ENCODE data around the gene SLX9. TPM values are rescaled to one million over a fixed set of nuclear protein-coding genes. Genes with fewer than 3 reads are reported as not detected.

Gene SLX9
- total and polyA plus RNA-seq, 2 donors (not counting 3 experiments of a cell fraction or from before 2014, with no cell fraction given): 27.0 to 50.6 TPM

DNA sequence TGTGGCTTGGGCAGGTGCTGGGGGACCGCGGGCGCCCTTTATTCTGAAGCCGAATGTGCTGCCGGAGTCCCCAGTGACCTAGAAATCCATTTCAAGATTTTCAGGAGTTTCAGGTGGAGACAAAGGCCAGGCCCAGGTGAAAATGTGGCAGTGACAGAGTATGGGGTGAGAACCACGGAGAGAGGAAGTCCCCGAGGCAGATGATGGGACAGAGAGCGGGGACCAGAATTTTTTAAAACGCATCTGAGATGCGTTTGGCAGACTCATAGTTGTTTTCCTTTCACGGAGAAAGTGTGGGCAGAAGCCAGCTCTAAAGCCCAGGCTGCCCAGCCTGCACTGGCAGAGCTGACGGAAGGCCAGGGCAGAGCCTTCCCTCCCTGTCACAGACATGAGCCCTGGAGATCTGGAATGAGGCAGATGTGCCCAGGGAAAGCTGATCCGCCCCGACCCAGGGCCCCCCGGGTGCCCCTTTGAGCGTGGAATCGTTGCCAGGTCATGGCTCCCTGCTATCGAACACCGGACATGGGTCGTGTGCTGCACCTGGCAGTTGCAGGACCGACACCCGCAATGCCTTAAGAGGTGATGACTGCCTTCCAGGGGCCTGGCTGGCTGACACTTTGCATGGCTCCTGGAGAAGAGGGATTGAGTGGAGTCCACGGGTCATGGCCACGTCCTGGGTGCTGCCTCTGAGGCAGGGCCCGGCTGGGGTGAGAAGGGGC, 6.5 kb upstream of the SLX9 start:
- TF ChIP-seq, protein P1, sequence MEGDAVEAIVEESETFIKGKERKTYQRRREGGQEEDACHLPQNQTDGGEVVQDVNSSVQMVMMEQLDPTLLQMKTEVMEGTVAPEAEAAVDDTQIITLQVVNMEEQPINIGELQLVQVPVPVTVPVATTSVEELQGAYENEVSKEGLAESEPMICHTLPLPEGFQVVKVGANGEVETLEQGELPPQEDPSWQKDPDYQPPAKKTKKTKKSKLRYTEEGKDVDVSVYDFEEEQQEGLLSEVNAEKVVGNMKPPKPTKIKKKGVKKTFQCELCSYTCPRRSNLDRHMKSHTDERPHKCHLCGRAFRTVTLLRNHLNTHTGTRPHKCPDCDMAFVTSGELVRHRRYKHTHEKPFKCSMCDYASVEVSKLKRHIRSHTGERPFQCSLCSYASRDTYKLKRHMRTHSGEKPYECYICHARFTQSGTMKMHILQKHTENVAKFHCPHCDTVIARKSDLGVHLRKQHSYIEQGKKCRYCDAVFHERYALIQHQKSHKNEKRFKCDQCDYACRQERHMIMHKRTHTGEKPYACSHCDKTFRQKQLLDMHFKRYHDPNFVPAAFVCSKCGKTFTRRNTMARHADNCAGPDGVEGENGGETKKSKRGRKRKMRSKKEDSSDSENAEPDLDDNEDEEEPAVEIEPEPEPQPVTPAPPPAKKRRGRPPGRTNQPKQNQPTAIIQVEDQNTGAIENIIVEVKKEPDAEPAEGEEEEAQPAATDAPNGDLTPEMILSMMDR (IDR thresholded peaks at IDR 0.05; ENCODE audit: extremely low read depth in 1 of 2, insufficient read depth in 1 of 2, low read depth in 1 of 2, low read length in 2 of 2): no peak
- no peak for TF ChIP-seq JUN (IDR thresholded peaks at IDR 0.05; ENCODE audit: borderline replicate concordance, insufficient read depth, insufficient read length, low read depth)
- Histone ChIP-seq H3K27me3 (ENCODE audit: control insufficient read depth in 2 of 2, insufficient read depth in 2 of 2, low read length in 2 of 2) (peaks cover 7 to 13% of the 10 kb centered on the region in 2 experiments), H3K36me3 (ENCODE audit: control insufficient read depth in 2 of 2, extremely low read depth in 1 of 2, insufficient read depth in 2 of 2, low read length in 2 of 2) (no peaks in the 10 kb centered on the region), H3K4me1 (ENCODE audit: control insufficient read depth, extremely low read depth, insufficient read depth, low read length) (peaks cover 9% of the 10 kb centered on the region), H4K20me1 (replicated peaks; ENCODE audit: control insufficient read depth, extremely low read depth, insufficient read depth, low read length) (no peaks in the 10 kb centered on the region), H3K9ac (replicated peaks; ENCODE audit: extremely low read depth, insufficient read depth, low read length) (no peak overlapping the region), H3K9me3 (replicated peaks; ENCODE audit: control insufficient read depth, insufficient read depth, low read length) (no peaks in the 10 kb centered on the region), H2AFZ (ENCODE audit: low read depth, low read length) (no peak overlapping the region), H3K27ac (ENCODE audit: insufficient read depth, low read depth, low read length) (no peak overlapping the region), H3K9me1 (replicated peaks; ENCODE audit: control insufficient read depth, extremely low read depth, insufficient read depth, low read length) (no peaks in the 10 kb centered on the region), H3K4me2 (ENCODE audit: insufficient read depth, low read length) (no peak overlapping the region), H3K79me2 (ENCODE audit: control insufficient read depth, insufficient read depth, low read length) (no peaks in the 10 kb centered on the region), H3K4me3 (replicated peaks in 1 of 3; ENCODE audit: insufficient read depth in 1 of 3, low read depth in 1 of 3, low read length in 3 of 3) (no peak overlapping the region)
- no peak for FAIRE-seq
- intact Hi-C loops (cut with micrococcal nuclease): loop anchor here (2.0 to 10.0 kb wide), 2 partner anchors 133 to 419 kb away; partner anchors contain the start of gene UBE2G2
- BruUV-seq (replicated peaks): no TSS peak
- no peak for DNase-seq (ENCODE audit: low read depth, low spot score)
- ChIA-PET CTCF (interaction anchor here (0.6 to 3.4 kb wide), 12 partner anchors 22 to 423 kb away, joined by 3 to 62 read pairs (median 7); partner anchors contain the start of gene UBE2G2), POLR2A (no interaction called here)
- dilution Hi-C loops (cut with MboI; ENCODE audit: extremely low pct_ligation_motif_present, low sequenced_read_pairs): loop anchor here (25.0 kb wide), 1 partner anchor 204 kb away; no protein-coding TSS in a partner anchor

DNA sequence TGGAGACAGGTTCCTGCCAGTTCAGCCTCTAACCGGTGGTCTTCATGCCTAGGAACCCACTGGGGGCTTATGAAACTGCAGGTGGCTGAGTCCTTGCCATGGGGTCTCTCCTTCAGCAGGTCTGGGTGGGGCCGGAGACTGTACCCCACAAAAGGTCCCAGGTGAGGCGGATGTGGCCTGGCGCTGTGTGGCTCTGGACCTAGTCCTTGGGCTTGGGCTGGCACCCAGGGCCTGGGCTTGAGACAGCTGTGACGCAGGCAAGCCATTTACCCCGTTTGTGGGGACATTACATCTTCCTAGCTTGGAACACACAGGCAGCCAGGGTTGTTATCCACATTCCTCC, 5.9 kb upstream of the SLX9 start:
- FAIRE-seq: no peak
- POLR2A ChIA-PET: no interaction called here
- intact Hi-C loops (cut with micrococcal nuclease): loop anchor here (2.0 to 10.0 kb wide), 2 partner anchors 133 to 419 kb away; partner anchors contain the start of gene UBE2G2

More for the DNA sequence above, 5.9 kb upstream of the SLX9 start:
- no peak for DNase-seq (ENCODE audit: low read depth, low spot score)
- Histone ChIP-seq H2AFZ (ENCODE audit: low read depth, low read length) (no peak overlapping the region), H3K4me2 (ENCODE audit: insufficient read depth, low read length) (no peak overlapping the region), H3K79me2 (ENCODE audit: control insufficient read depth, insufficient read depth, low read length) (no peaks in the 10 kb centered on the region), H3K9ac (replicated peaks; ENCODE audit: extremely low read depth, insufficient read depth, low read length) (no peak overlapping the region), H3K9me1 (replicated peaks; ENCODE audit: control insufficient read depth, extremely low read depth, insufficient read depth, low read length) (no peaks in the 10 kb centered on the region), H3K9me3 (replicated peaks; ENCODE audit: control insufficient read depth, insufficient read depth, low read length) (no peaks in the 10 kb centered on the region), H4K20me1 (replicated peaks; ENCODE audit: control insufficient read depth, extremely low read depth, insufficient read depth, low read length) (no peaks in the 10 kb centered on the region), H3K27me3 (ENCODE audit: control insufficient read depth in 2 of 2, insufficient read depth in 2 of 2, low read length in 2 of 2) (peaks cover 7 to 13% of the 10 kb centered on the region in 2 experiments), H3K4me3 (replicated peaks in 1 of 3; ENCODE audit: insufficient read depth in 1 of 3, low read depth in 1 of 3, low read length in 3 of 3) (no peak overlapping the region), H3K36me3 (ENCODE audit: control insufficient read depth in 2 of 2, extremely low read depth in 1 of 2, insufficient read depth in 2 of 2, low read length in 2 of 2) (no peaks in the 10 kb centered on the region), H3K4me1 (ENCODE audit: control insufficient read depth, extremely low read depth, insufficient read depth, low read length) (peaks cover 9% of the 10 kb centered on the region), H3K27ac (ENCODE audit: insufficient read depth, low read depth, low read length) (no peak overlapping the region)
- no TSS peak for BruUV-seq (replicated peaks)
- no peak for TF ChIP-seq EZH2 (IDR thresholded peaks at IDR 0.05; ENCODE audit: borderline replicate concordance, low read depth, low read length, severe bottlenecking)
- no peak for TF ChIP-seq POLR2A (IDR thresholded peaks at IDR 0.05; ENCODE audit: low read depth, low read length)
- no peak for TF ChIP-seq POLR2AphosphoS5 (IDR thresholded peaks at IDR 0.05; ENCODE audit: insufficient read depth, low read depth, low read length)
- TF ChIP-seq, protein P2, sequence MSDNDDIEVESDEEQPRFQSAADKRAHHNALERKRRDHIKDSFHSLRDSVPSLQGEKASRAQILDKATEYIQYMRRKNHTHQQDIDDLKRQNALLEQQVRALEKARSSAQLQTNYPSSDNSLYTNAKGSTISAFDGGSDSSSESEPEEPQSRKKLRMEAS (IDR thresholded peaks at IDR 0.05; ENCODE audit: insufficient read depth, insufficient read length): no peak
- TF ChIP-seq FOS (IDR thresholded peaks at IDR 0.05; ENCODE audit: borderline replicate concordance, insufficient read depth, low read length): no peak
- TF ChIP-seq, protein P1 (IDR thresholded peaks at IDR 0.05; ENCODE audit: extremely low read depth in 1 of 2, insufficient read depth in 1 of 2, low read depth in 1 of 2, low read length in 2 of 2): no peak
- no peak for TF ChIP-seq JUN (IDR thresholded peaks at IDR 0.05; ENCODE audit: borderline replicate concordance, insufficient read depth, insufficient read length, low read depth)
- dilution Hi-C loops (cut with MboI; ENCODE audit: extremely low pct_ligation_motif_present, low sequenced_read_pairs): loop anchor here (25.0 kb wide), 1 partner anchor 203 kb away; no protein-coding TSS in a partner anchor
- CTCF ChIA-PET: interaction anchor here (1.3 to 3.4 kb wide), 9 partner anchors 10 to 423 kb away, joined by 4 to 62 read pairs (median 11); partner anchors contain the start of gene UBE2G2

Measured in endothelial cell of umbilical vein (primary cell).